SK-N-SH (cell line): ENCODE data around the gene PIP5K1B. TPM values are rescaled to one million over a fixed set of nuclear protein-coding genes. Genes with fewer than 3 reads are reported as not detected.

Experiments used
- CTCF ChIA-PET: fragments of 300-600, 350-600 bp; formaldehyde crosslinking; extraction: SDS; loops from one replicate; lab custom pipeline; 2021; lab: Yijun Ruan, JAX
- POLR2A ChIA-PET: fragments of 350-600 bp; sonication (Branson Sonifier 250); formaldehyde crosslinking; extraction: SDS; loops from one replicate; lab custom pipeline; 2020; ENCODE audit warnings: antibody characterized with exemption, inconsistent platforms; lab: Yijun Ruan, JAX
- DNase-seq: peaks from one replicate; pipeline ENCODE4 v3.0.0; 2012
- H2AFZ ChIP-seq: fragments of 200-600 bp; sonication (generic); 2 replicates; pipeline ENCODE4 v1.8.1; 2016; ENCODE audit warnings: antibody characterized with exemption, mild to moderate bottlenecking, low read depth
- H3F3A ChIP-seq: fragments of 200-600 bp; sonication (generic); replicated peaks from 2 replicates; pipeline ENCODE3; 2016; ENCODE audit warnings: antibody characterized with exemption, mild to moderate bottlenecking; ENCODE audit not compliant: insufficient read depth
- H3K27ac ChIP-seq, 2 experiments: fragments of 200-500 bp in 1 of 2; fragments of 200-600 bp in 1 of 2; sonication (Bioruptor generic) in 1 of 2; sonication (generic), shearing (Covaris generic) in 1 of 2; 2 replicates each; pipeline versions ENCODE4 v1.5.1 to v1.6.1; 2014 to 2016; ENCODE audit warnings: low read depth in 2 of 2, inconsistent platforms in 1 of 2, low read length in 1 of 2, mild to moderate bottlenecking in 1 of 2, mixed read lengths in 1 of 2
- H3K27me3 ChIP-seq: fragments of 200-600 bp; sonication (generic), shearing (Covaris generic); 2 replicates; pipeline ENCODE4 v1.6.1; 2016; ENCODE audit warnings: mixed run types; ENCODE audit not compliant: insufficient read depth
- H3K36me3 ChIP-seq, 2 experiments: fragments of 200-500 bp in 1 of 2; fragments of 200-600 bp in 1 of 2; sonication (Bioruptor generic) in 1 of 2; sonication (generic) in 1 of 2; replicated peaks in 1 of 2; 2 replicates each; pipeline versions ENCODE3 to v1.5.1; 2014 to 2016; ENCODE audit warnings: low read length in 1 of 2, mild to moderate bottlenecking in 1 of 2; ENCODE audit not compliant: insufficient read depth in 2 of 2, control insufficient read depth in 1 of 2
- H3K4me1 ChIP-seq, 2 experiments: fragments of 200-500 bp in 1 of 2; fragments of 200-600 bp in 1 of 2; sonication (Bioruptor generic) in 1 of 2; sonication (generic), shearing (Covaris generic) in 1 of 2; 2 replicates each; pipeline versions ENCODE4 v1.5.1 to v1.6.1; 2014 to 2016; ENCODE audit warnings: low read depth in 1 of 2, low read length in 1 of 2, mixed run types in 1 of 2; ENCODE audit not compliant: insufficient read depth in 2 of 2, control insufficient read depth in 1 of 2
- H3K4me2 ChIP-seq: fragments of 200-600 bp; sonication (generic), shearing (Covaris generic); 2 replicates; pipeline ENCODE4 v1.6.1; 2017; ENCODE audit warnings: mixed run types
- H3K4me3 ChIP-seq, 2 experiments: fragments of 200-500 bp in 1 of 2; fragments of 200-600 bp in 1 of 2; sonication (Bioruptor generic) in 1 of 2; sonication (generic), shearing (Covaris generic) in 1 of 2; 2 replicates each; pipeline versions ENCODE4 v1.5.1 to v1.8.1; 2014 to 2016; ENCODE audit warnings: low read depth in 2 of 2, inconsistent platforms in 1 of 2, low read length in 1 of 2, mild to moderate bottlenecking in 1 of 2, mixed read lengths in 1 of 2, moderate library complexity in 1 of 2
- H3K79me2 ChIP-seq: fragments of 200-600 bp; sonication (generic); 2 replicates; pipeline ENCODE4 v1.8.1; 2017; ENCODE audit warnings: mild to moderate bottlenecking; ENCODE audit not compliant: insufficient read depth
- H3K9ac ChIP-seq: fragments of 200-600 bp; sonication (generic); 2 replicates; pipeline ENCODE4 v1.6.1; 2017; ENCODE audit warnings: mixed run types
- H3K9me2 ChIP-seq: fragments of 200-600 bp; sonication (generic); 2 replicates; pipeline ENCODE4 v1.6.1; 2017; ENCODE audit warnings: mixed run types
- H3K9me3 ChIP-seq: fragments of 200-600 bp; sonication (generic); 2 replicates; pipeline ENCODE4 v1.6.1; 2017; ENCODE audit warnings: mixed run types, mild to moderate bottlenecking, moderate library complexity
- H4K20me1 ChIP-seq: fragments of 200-600 bp; sonication (generic); 2 replicates; pipeline ENCODE4 v1.6.1; 2017; ENCODE audit warnings: mild to moderate bottlenecking, mixed run types; ENCODE audit not compliant: insufficient read depth
- CHD2 ChIP-seq: fragments of 150-350 bp; IDR thresholded peaks from 2 replicates; pipeline ENCODE4 v1.6.1; 2018; ENCODE audit warnings: low read length; ENCODE audit not compliant: partially characterized antibody
- ELF1 ChIP-seq: IDR thresholded peaks from 2 replicates; pipeline ENCODE4 v1.4.0; 2012
- FOSL2 ChIP-seq: IDR thresholded peaks from 2 replicates; pipeline ENCODE4 v1.4.0; 2012; ENCODE audit warnings: low read depth, mild to moderate bottlenecking, moderate library complexity, borderline replicate concordance
- FOXJ3 ChIP-seq: sonication (generic); formaldehyde crosslinking; IDR thresholded peaks from 2 replicates; pipeline ENCODE4 v1.5.1; 2020; ENCODE audit warnings: mild to moderate bottlenecking, missing genetic modification reagents
- GATA2 ChIP-seq: sonication (generic); formaldehyde crosslinking; IDR thresholded peaks from 2 replicates; pipeline ENCODE4 v1.5.0; 2020; ENCODE audit warnings: mild to moderate bottlenecking, missing genetic modification reagents
- NFIC ChIP-seq: IDR thresholded peaks from 2 replicates; pipeline ENCODE4 v1.4.0; 2012; ENCODE audit warnings: borderline replicate concordance
- NRF1 ChIP-seq: IDR thresholded peaks from 2 replicates; pipeline ENCODE4 v1.6.1; 2012; ENCODE audit warnings: low read depth, mild to moderate bottlenecking, low read length
- POLR2AphosphoS5 ChIP-seq: IDR thresholded peaks from 2 replicates; pipeline ENCODE4 v1.6.1; 2012; ENCODE audit warnings: low read depth, low read length
- RAD21 ChIP-seq: IDR thresholded peaks from 2 replicates; pipeline ENCODE4 v1.6.1; 2012; ENCODE audit warnings: mild to moderate bottlenecking, low read length
- RXRA ChIP-seq: IDR thresholded peaks from 2 replicates; pipeline ENCODE4 v1.4.0; 2012; ENCODE audit warnings: low read depth, mild to moderate bottlenecking, borderline replicate concordance
- SMC3 ChIP-seq: IDR thresholded peaks from 2 replicates; pipeline ENCODE4 v1.6.1; 2012; ENCODE audit warnings: low read depth, low read length, improper control_type of control experiment
- TAF1 ChIP-seq: IDR thresholded peaks from 2 replicates; pipeline ENCODE4 v1.6.1; 2012; ENCODE audit warnings: low read depth, mild to moderate bottlenecking, low read length, moderate library complexity, borderline replicate concordance
- TEAD4 ChIP-seq: IDR thresholded peaks from 2 replicates; pipeline ENCODE4 v1.4.0; 2012; ENCODE audit warnings: mild to moderate bottlenecking, borderline replicate concordance; ENCODE audit not compliant: insufficient read depth
- YY1 ChIP-seq: IDR thresholded peaks from 2 replicates; pipeline ENCODE4 v1.4.0; 2012; ENCODE audit warnings: low read depth, mild to moderate bottlenecking
- WGBS: methylation state at CpG from one replicate; pipeline ENCODE4 v1.1.6; 2017; ENCODE audit warnings: low lambda C conversion rate; 5-methylcytosine and 5-hydroxymethylcytosine counted together
- polyA plus RNA-seq, 3 experiments: library from polyadenylated mRNA; depleted of rRNA; stranded (reverse); fragments of >200 nt; gene quantifications; 2 replicates each; pipeline ENCODE4 v1.2.3, GENCODE V29; 2012
- TF ChIP-seq, protein P1 (sequence below): fragments of 200-600 bp; sonication (generic); IDR thresholded peaks from 2 replicates; pipeline ENCODE4 v1.6.1; 2017; ENCODE audit warnings: antibody characterized with exemption, mild to moderate bottlenecking, moderate library complexity
- TF ChIP-seq, protein P2 (sequence below): IDR thresholded peaks from 2 replicates; pipeline ENCODE4 v1.4.0; 2012; ENCODE audit warnings: low read depth
- TF ChIP-seq, protein P3 (sequence below): IDR thresholded peaks from 2 replicates; pipeline ENCODE4 v1.4.0; 2012; ENCODE audit warnings: low read depth, borderline replicate concordance
- TF ChIP-seq, protein P4 (sequence below): IDR thresholded peaks from 2 replicates; pipeline ENCODE4 v1.4.0; 2012; ENCODE audit warnings: low read depth, borderline replicate concordance

PIP5K1B gene
- polyA plus RNA-seq, 1 of the 3 experiments (the other 2 are of a cell fraction) = not detected

DNA sequence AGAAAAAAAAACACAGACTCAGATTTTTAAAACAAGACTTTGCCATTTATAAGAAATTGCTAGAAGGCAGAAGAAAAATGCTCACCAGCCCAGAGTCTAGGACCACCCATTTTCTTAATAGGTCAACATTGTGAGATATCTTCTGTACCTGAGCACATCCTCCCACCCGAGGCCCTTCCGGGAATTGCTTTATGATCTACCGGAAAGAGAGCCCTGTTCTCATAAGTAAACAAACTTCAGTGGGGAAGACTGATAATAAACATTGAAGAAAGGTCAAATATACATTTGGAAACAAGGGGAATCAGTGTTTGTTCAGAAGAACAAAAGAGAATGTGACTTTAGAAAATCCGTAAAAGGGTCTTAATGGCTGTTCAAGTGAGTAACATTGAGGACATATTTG is 264.5 kb downstream of the PIP5K1B start:
- no peak overlapping the region for H3K4me2 ChIP-seq
- ChIA-PET POLR2A (no interaction called here), CTCF (no interaction called here)
- H3F3A ChIP-seq = no peaks in the 10 kb centered on the region
- no peak overlapping the region for H3K4me3 ChIP-seq
- no peaks in the 10 kb centered on the region for H3K9me2 ChIP-seq
- no peak for DNase-seq
- no peak overlapping the region for H3K9ac ChIP-seq
- no peaks in the 10 kb centered on the region for H3K9me3 ChIP-seq
- H3K36me3 ChIP-seq = no peaks in the 10 kb centered on the region
- WGBS = under 1% methylated on average over 4 of the region's 4 CpGs
- H3K27ac ChIP-seq = no peak overlapping the region
- H3K27me3 ChIP-seq = peaks cover 5% of the 10 kb centered on the region; the same call in 1 of the 2 replicates
- TF ChIP-seq CHD2 = no peak
- no peak for TF ChIP-seq SMC3
- TF ChIP-seq, protein P1, sequence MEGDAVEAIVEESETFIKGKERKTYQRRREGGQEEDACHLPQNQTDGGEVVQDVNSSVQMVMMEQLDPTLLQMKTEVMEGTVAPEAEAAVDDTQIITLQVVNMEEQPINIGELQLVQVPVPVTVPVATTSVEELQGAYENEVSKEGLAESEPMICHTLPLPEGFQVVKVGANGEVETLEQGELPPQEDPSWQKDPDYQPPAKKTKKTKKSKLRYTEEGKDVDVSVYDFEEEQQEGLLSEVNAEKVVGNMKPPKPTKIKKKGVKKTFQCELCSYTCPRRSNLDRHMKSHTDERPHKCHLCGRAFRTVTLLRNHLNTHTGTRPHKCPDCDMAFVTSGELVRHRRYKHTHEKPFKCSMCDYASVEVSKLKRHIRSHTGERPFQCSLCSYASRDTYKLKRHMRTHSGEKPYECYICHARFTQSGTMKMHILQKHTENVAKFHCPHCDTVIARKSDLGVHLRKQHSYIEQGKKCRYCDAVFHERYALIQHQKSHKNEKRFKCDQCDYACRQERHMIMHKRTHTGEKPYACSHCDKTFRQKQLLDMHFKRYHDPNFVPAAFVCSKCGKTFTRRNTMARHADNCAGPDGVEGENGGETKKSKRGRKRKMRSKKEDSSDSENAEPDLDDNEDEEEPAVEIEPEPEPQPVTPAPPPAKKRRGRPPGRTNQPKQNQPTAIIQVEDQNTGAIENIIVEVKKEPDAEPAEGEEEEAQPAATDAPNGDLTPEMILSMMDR = no peak
- TF ChIP-seq NRF1 = no peak
- TF ChIP-seq GATA2 = no peak
- TF ChIP-seq, protein P2, sequence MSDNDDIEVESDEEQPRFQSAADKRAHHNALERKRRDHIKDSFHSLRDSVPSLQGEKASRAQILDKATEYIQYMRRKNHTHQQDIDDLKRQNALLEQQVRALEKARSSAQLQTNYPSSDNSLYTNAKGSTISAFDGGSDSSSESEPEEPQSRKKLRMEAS = no peak
- TF ChIP-seq, protein P3, sequence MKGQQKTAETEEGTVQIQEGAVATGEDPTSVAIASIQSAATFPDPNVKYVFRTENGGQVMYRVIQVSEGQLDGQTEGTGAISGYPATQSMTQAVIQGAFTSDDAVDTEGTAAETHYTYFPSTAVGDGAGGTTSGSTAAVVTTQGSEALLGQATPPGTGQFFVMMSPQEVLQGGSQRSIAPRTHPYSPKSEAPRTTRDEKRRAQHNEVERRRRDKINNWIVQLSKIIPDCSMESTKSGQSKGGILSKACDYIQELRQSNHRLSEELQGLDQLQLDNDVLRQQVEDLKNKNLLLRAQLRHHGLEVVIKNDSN = no peak
- no peak for TF ChIP-seq RAD21
- TF ChIP-seq RXRA = no peak
- no peak for TF ChIP-seq NFIC
- TF ChIP-seq, protein P4, sequence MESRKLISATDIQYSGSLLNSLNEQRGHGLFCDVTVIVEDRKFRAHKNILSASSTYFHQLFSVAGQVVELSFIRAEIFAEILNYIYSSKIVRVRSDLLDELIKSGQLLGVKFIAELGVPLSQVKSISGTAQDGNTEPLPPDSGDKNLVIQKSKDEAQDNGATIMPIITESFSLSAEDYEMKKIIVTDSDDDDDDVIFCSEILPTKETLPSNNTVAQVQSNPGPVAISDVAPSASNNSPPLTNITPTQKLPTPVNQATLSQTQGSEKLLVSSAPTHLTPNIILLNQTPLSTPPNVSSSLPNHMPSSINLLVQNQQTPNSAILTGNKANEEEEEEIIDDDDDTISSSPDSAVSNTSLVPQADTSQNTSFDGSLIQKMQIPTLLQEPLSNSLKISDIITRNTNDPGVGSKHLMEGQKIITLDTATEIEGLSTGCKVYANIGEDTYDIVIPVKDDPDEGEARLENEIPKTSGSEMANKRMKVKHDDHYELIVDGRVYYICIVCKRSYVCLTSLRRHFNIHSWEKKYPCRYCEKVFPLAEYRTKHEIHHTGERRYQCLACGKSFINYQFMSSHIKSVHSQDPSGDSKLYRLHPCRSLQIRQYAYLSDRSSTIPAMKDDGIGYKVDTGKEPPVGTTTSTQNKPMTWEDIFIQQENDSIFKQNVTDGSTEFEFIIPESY = no peak
- TF ChIP-seq FOSL2 = no peak
- H2AFZ ChIP-seq = no peak overlapping the region
- H4K20me1 ChIP-seq = no peaks in the 10 kb centered on the region
- no peaks in the 10 kb centered on the region for H3K4me1 ChIP-seq
- H3K79me2 ChIP-seq = no peaks in the 10 kb centered on the region

DNA sequence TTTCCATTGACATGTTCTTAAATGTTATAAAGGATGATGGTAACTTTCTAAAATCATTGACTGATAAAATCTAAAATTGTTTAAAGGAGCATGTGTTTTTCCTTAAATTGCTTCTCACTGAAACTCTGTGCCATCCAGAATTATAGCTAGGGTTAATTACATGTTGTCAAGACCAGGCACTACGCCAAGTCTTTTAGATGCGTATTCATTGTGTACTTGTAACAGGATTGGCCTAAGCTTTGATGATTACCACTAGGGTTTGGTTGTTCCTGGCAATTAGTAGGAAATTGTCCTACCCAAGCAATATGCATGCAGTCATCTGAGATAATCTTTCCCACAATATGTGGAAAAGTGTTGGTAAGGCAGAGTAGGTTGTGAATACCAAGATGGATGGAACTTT is 265.1 kb downstream of the PIP5K1B start:
- no peak overlapping the region for H3K4me3 ChIP-seq
- no peak for DNase-seq
- POLR2A ChIA-PET = no interaction called here
- TF ChIP-seq TAF1 (no peak), RXRA (no peak), POLR2AphosphoS5 (no peak), RAD21 (no peak), TEAD4 (no peak), ELF1 (no peak), FOXJ3 (no peak), YY1 (no peak)
- TF ChIP-seq, protein P1 = no peak
- TF ChIP-seq, protein P4 = no peak

More for the DNA sequence above, 265.1 kb downstream of the PIP5K1B start:
- CTCF ChIA-PET = no interaction called here
- Histone ChIP-seq H3K36me3 (no peaks in the 10 kb centered on the region), H3K9me3 (no peaks in the 10 kb centered on the region), H3K9ac (no peak overlapping the region), H3K27ac (no peak overlapping the region), H3K4me1 (no peaks in the 10 kb centered on the region), H3K9me2 (no peaks in the 10 kb centered on the region), H3F3A (no peaks in the 10 kb centered on the region), H4K20me1 (no peaks in the 10 kb centered on the region), H2AFZ (no peak overlapping the region), H3K79me2 (no peaks in the 10 kb centered on the region), H3K27me3 (peaks cover 5% of the 10 kb centered on the region; the same call in 1 of the 2 replicates), H3K4me2 (no peak overlapping the region)
- WGBS = 10% methylated on average over 2 of the region's 2 CpGs
